ACC112 (cell line): ENCODE measurements around the gene JMJD1C.

Source experiments
- H2AFZ ChIP-seq: fragments of 200-600 bp; sonication (generic); one replicate; pipeline ENCODE4 v1.6.0; 2017; ENCODE audit warnings: antibody characterized with exemption, low read length; ENCODE audit not compliant: unreplicated experiment
- H3K27ac ChIP-seq: fragments of 200-600 bp; sonication (generic); 2 replicates; pipeline ENCODE4 v1.5.1; 2014; ENCODE audit warnings: low read depth, mild to moderate bottlenecking, antibody characterized with exemption, low read length, moderate library complexity
- H3K27me3 ChIP-seq: fragments of 200-600 bp; sonication (generic); 2 replicates; pipeline ENCODE4 v1.6.1; 2014; ENCODE audit warnings: mild to moderate bottlenecking, antibody characterized with exemption, low read length, moderate library complexity, mixed read lengths; ENCODE audit not compliant: insufficient read depth
- H3K36me3 ChIP-seq: fragments of 200-600 bp; sonication (generic); 2 replicates; pipeline ENCODE4 v1.6.1; 2016; ENCODE audit warnings: mild to moderate bottlenecking, antibody characterized with exemption, low read length, moderate library complexity, mixed read lengths; ENCODE audit not compliant: insufficient read depth
- H3K4me1 ChIP-seq: fragments of 200-600 bp; sonication (generic); one replicate; pipeline ENCODE4 v1.6.1; 2016; ENCODE audit warnings: low read length, mixed read lengths; ENCODE audit not compliant: insufficient read depth, unreplicated experiment, control insufficient read depth
- H3K4me3 ChIP-seq: fragments of 200-600 bp; sonication (generic); 2 replicates; pipeline ENCODE4 v1.5.1; 2014; ENCODE audit warnings: mild to moderate bottlenecking, low read depth, low read length
- H3K79me2 ChIP-seq: fragments of 200-600 bp; sonication (generic); one replicate; pipeline ENCODE4 v1.6.0; 2016; ENCODE audit warnings: low read length; ENCODE audit not compliant: control insufficient read depth, unreplicated experiment, insufficient read depth

JMJD1C gene

GRCh38 chr10:63264617-63265221, 201.1 kb downstream of the JMJD1C start:
- Histone ChIP-seq H3K27ac (peak overlapping the region; percentile 91; the same call in 1 of the 2 replicates), H3K4me1 (peaks cover 20% of the 10 kb centered on the region), H3K36me3 (peaks cover 14% of the 10 kb centered on the region; the same call in 1 of the 2 replicates), H2AFZ (no peak overlapping the region), H3K27me3 (no peaks in the 10 kb centered on the region), H3K4me3 (peak overlapping the region; percentile 91), H3K79me2 (peaks cover 86% of the 10 kb centered on the region)

GRCh38 chr10:63262430-63263073, 203.2 kb downstream of the JMJD1C start:
- no peak overlapping the region for H3K4me3 ChIP-seq
- peaks cover 34% of the 10 kb centered on the region for H3K4me1 ChIP-seq
- no peaks in the 10 kb centered on the region for H3K27me3 ChIP-seq
- H3K79me2 ChIP-seq, result peaks cover 93% of the 10 kb centered on the region
- H3K36me3 ChIP-seq, result peaks cover 21% of the 10 kb centered on the region; the same call in 1 of the 2 replicates
- no peak overlapping the region for H3K27ac ChIP-seq
- H2AFZ ChIP-seq, result no peak overlapping the region

- Histone ChIP-seq H3K79me2 (peaks cover 92% of the 10 kb centered on the region), H3K4me3 (no peak overlapping the region), H3K27ac (peak overlapping the region; percentile 1; the same call in 1 of the 2 replicates), H2AFZ (no peak overlapping the region), H3K27me3 (no peaks in the 10 kb centered on the region), H3K4me1 (peaks cover 45% of the 10 kb centered on the region), H3K36me3 (peaks cover 21% of the 10 kb centered on the region; the same call in 1 of the 2 replicates)
Measured at GRCh38 chr10:63261496-63261895, 204.3 kb downstream of the JMJD1C start.

- no peak overlapping the region for H3K4me3 ChIP-seq
- H3K4me1 ChIP-seq, result peaks cover 50% of the 10 kb centered on the region
- H3K27me3 ChIP-seq, result no peaks in the 10 kb centered on the region
- no peak overlapping the region for H2AFZ ChIP-seq
- no peak overlapping the region for H3K27ac ChIP-seq
- peaks cover 21% of the 10 kb centered on the region; the same call in 1 of the 2 replicates for H3K36me3 ChIP-seq
- H3K79me2 ChIP-seq, result peaks cover 91% of the 10 kb centered on the region
Measured at GRCh38 chr10:63260860-63261251, 204.9 kb downstream of the JMJD1C start.

- Histone ChIP-seq H3K4me3 (no peak overlapping the region), H2AFZ (no peak overlapping the region), H3K27ac (no peak overlapping the region), H3K79me2 (peaks cover 90% of the 10 kb centered on the region), H3K36me3 (peaks cover 21% of the 10 kb centered on the region; the same call in 1 of the 2 replicates), H3K27me3 (no peaks in the 10 kb centered on the region), H3K4me1 (peaks cover 51% of the 10 kb centered on the region)
Measured at GRCh38 chr10:63260103-63260859, 205.5 kb downstream of the JMJD1C start.

GRCh38 chr10:63258920-63259678, 206.7 kb downstream of the JMJD1C start:
- peaks cover 21% of the 10 kb centered on the region; the same call in 1 of the 2 replicates for H3K36me3 ChIP-seq
- no peak overlapping the region for H3K4me3 ChIP-seq
- peaks cover 51% of the 10 kb centered on the region for H3K4me1 ChIP-seq
- H3K79me2 ChIP-seq, result peaks cover 94% of the 10 kb centered on the region
- H2AFZ ChIP-seq, result no peak overlapping the region
- H3K27ac ChIP-seq, result no peak overlapping the region
- no peaks in the 10 kb centered on the region for H3K27me3 ChIP-seq

- no peak overlapping the region for H2AFZ ChIP-seq
- no peak overlapping the region for H3K4me3 ChIP-seq
- H3K27me3 ChIP-seq, result no peaks in the 10 kb centered on the region
- no peak overlapping the region for H3K27ac ChIP-seq
- H3K36me3 ChIP-seq, result peaks cover 21% of the 10 kb centered on the region; the same call in 1 of the 2 replicates
- H3K4me1 ChIP-seq, result peaks cover 45% of the 10 kb centered on the region
- H3K79me2 ChIP-seq, result peaks cover 93% of the 10 kb centered on the region
Measured at GRCh38 chr10:63257778-63258177, 208.0 kb downstream of the JMJD1C start.

GRCh38 chr10:63256009-63256773, 209.6 kb downstream of the JMJD1C start:
- peaks cover 36% of the 10 kb centered on the region for H3K4me1 ChIP-seq
- H2AFZ ChIP-seq, result no peak overlapping the region
- H3K27me3 ChIP-seq, result no peaks in the 10 kb centered on the region
- H3K27ac ChIP-seq, result peak overlapping the region; percentile 28; the same call in 1 of the 2 replicates
- peaks cover 93% of the 10 kb centered on the region for H3K79me2 ChIP-seq
- peak overlapping the region; percentile 42; the same call in 1 of the 2 replicates for H3K4me3 ChIP-seq
- peaks cover 18% of the 10 kb centered on the region; the same call in 1 of the 2 replicates for H3K36me3 ChIP-seq

GRCh38 chr10:63255316-63255715, 210.5 kb downstream of the JMJD1C start:
- peaks cover 95% of the 10 kb centered on the region for H3K79me2 ChIP-seq
- H3K27ac ChIP-seq, result no peak overlapping the region
- H3K4me3 ChIP-seq, result no peak overlapping the region
- no peak overlapping the region for H2AFZ ChIP-seq
- H3K36me3 ChIP-seq, result peaks cover 11% of the 10 kb centered on the region; the same call in 1 of the 2 replicates
- peaks cover 36% of the 10 kb centered on the region for H3K4me1 ChIP-seq
- no peaks in the 10 kb centered on the region for H3K27me3 ChIP-seq
